Measurements from ENCODE around the gene PIAS4. TPM values are rescaled to one million over a fixed set of nuclear protein-coding genes. Genes with fewer than 3 reads are reported as not detected.
A peak's percentile ranks its signal among the peaks of the same experiment; 100 is the strongest.

PIAS4 gene
- total RNA-seq, 1 donor from 2014 or later, result 95.8 TPM

- peaks cover 16% of the 10 kb centered on the region for H3K9me3 Mint-ChIP-seq (ENCODE audit: unreplicated experiment)
- TF ChIP-seq CTCF (IDR thresholded peaks at IDR 0.05; ENCODE audit: partially characterized antibody, unreplicated experiment), result no peak
- peaks cover 12% of the 10 kb centered on the region for H3K27me3 Mint-ChIP-seq (ENCODE audit: unreplicated experiment)
- no peak for DNase-seq
- H3K36me3 Mint-ChIP-seq (ENCODE audit: unreplicated experiment), result peaks cover 10% of the 10 kb centered on the region
- peaks cover 15% of the 10 kb centered on the region for H3K4me1 Mint-ChIP-seq (ENCODE audit: low read depth, unreplicated experiment)
- H3K27ac Mint-ChIP-seq (ENCODE audit: unreplicated experiment), result no peak overlapping the region
- no peak overlapping the region for H3K4me3 Mint-ChIP-seq (ENCODE audit: unreplicated experiment)
These were observed 43.9 kb downstream of the PIAS4 start for GRCh38 chr19:4051175-4052101.

GRCh38 chr19:4052114-4052992, 44.8 kb downstream of the PIAS4 start:
- no peak overlapping the region for H3K4me3 Mint-ChIP-seq (ENCODE audit: unreplicated experiment)
- no peak for TF ChIP-seq CTCF (IDR thresholded peaks at IDR 0.05; ENCODE audit: partially characterized antibody, unreplicated experiment)
- H3K36me3 Mint-ChIP-seq (ENCODE audit: unreplicated experiment), result peaks cover 10% of the 10 kb centered on the region
- peaks cover 13% of the 10 kb centered on the region for H3K27me3 Mint-ChIP-seq (ENCODE audit: unreplicated experiment)
- H3K27ac Mint-ChIP-seq (ENCODE audit: unreplicated experiment), result peak overlapping the region; percentile 85
- H3K9me3 Mint-ChIP-seq (ENCODE audit: unreplicated experiment), result peaks cover 14% of the 10 kb centered on the region
- no peak for DNase-seq
- H3K4me1 Mint-ChIP-seq (ENCODE audit: low read depth, unreplicated experiment), result peaks cover 14% of the 10 kb centered on the region

GRCh38 chr19:4052993-4053422, 45.5 kb downstream of the PIAS4 start:
- Mint-ChIP-seq H3K27me3 (ENCODE audit: unreplicated experiment) (peaks cover 16% of the 10 kb centered on the region), H3K4me3 (ENCODE audit: unreplicated experiment) (no peak overlapping the region), H3K36me3 (ENCODE audit: unreplicated experiment) (peaks cover 10% of the 10 kb centered on the region), H3K9me3 (ENCODE audit: unreplicated experiment) (peaks cover 19% of the 10 kb centered on the region), H3K4me1 (ENCODE audit: low read depth, unreplicated experiment) (peaks cover 14% of the 10 kb centered on the region), H3K27ac (ENCODE audit: unreplicated experiment) (peak overlapping the region; percentile 85)
- TF ChIP-seq CTCF (IDR thresholded peaks at IDR 0.05; ENCODE audit: partially characterized antibody, unreplicated experiment), result no peak
- DNase-seq, result no peak

GRCh38 chr19:4053423-4054324, 46.1 kb downstream of the PIAS4 start:
- Mint-ChIP-seq H3K36me3 (ENCODE audit: unreplicated experiment) (peaks cover 10% of the 10 kb centered on the region), H3K27ac (ENCODE audit: unreplicated experiment) (peak overlapping the region; percentile 85), H3K4me3 (ENCODE audit: unreplicated experiment) (peak overlapping the region; percentile 3), H3K27me3 (ENCODE audit: unreplicated experiment) (peaks cover 16% of the 10 kb centered on the region), H3K9me3 (ENCODE audit: unreplicated experiment) (peaks cover 19% of the 10 kb centered on the region), H3K4me1 (ENCODE audit: low read depth, unreplicated experiment) (peaks cover 14% of the 10 kb centered on the region)
- DNase-seq, result no peak
- TF ChIP-seq CTCF (IDR thresholded peaks at IDR 0.05; ENCODE audit: partially characterized antibody, unreplicated experiment), result no peak
